Vagina (tissue), 2 donors: ENCODE data around the gene REG3G.

Source experiments
- CTCF ChIP-seq, 3 experiments: fragments of 450-650 bp in 2 of 3; fragments of 200-600 bp in 1 of 3; sonication (generic) in 1 of 3; IDR thresholded peaks; one replicate each; pipeline ENCODE4 v1.5.1; 2017 to 2019; ENCODE audit warnings: antibody characterized with exemption in 3 of 3, mild to moderate bottlenecking in 2 of 3, moderate library complexity in 2 of 3
- POLR2A ChIP-seq, 2 donors: fragments of 450-650 bp; IDR thresholded peaks; one replicate each; pipeline ENCODE4 v1.6.1; 2017; ENCODE audit warnings: antibody characterized with exemption in 2 of 2, mild to moderate bottlenecking in 2 of 2, moderate library complexity in 2 of 2
- POLR2AphosphoS5 ChIP-seq, 2 donors: sonication (generic); formaldehyde crosslinking; IDR thresholded peaks; one replicate each; pipeline ENCODE4 v1.9.0; 2017; ENCODE audit warnings: antibody characterized with exemption in 2 of 2, mild to moderate bottlenecking in 2 of 2, low read depth in 1 of 2; ENCODE audit not compliant: insufficient read depth in 1 of 2

GRCh38 chr2:78979380-78980151 is 45.9 kb upstream of the REG3G start:
- TF ChIP-seq CTCF (IDR thresholded peaks at IDR 0.05) (peak in 2 of 3 experiments; percentile 16 to 36), POLR2AphosphoS5 (IDR thresholded peaks at IDR 0.05; ENCODE audit: insufficient read depth in 1 of 2, low read depth in 1 of 2) (no peak), POLR2A (IDR thresholded peaks at IDR 0.05) (no peak)
